Measurements from ENCODE around the gene SMIM10. TPM values are rescaled to one million over a fixed set of nuclear protein-coding genes. Genes with fewer than 3 reads are reported as not detected.
"Not testable (repeated sequence)": the region's sequence is repeated elsewhere in the genome, so short reads cannot be mapped to it uniquely, and the experiment has no call there.

SMIM10 gene
- polyA plus RNA-seq (2013): 0.78 and 1.0 TPM in 2 replicates

GRCh38 chrX:134990801-134991481 lies at the start of gene SMIM10:
TSS of gene SMIM10 (plus strand) at chrX:134990991. CDS start at chrX:134991096, 105 bp downstream.
- peak within 1 kb of the TSS; percentile 70 for H3K4me3 ChIP-seq (ENCODE audit: low read depth, low read length)
- no peaks in the 10 kb centered on the region for H3K9me3 ChIP-seq (ENCODE audit: insufficient read depth, low read depth, low read length)
- WGBS (ENCODE audit: extremely low coverage, insufficient coverage, insufficient read length): no CpG with 5 or more reads among the region's 45 CpGs
- H2BK5ac ChIP-seq (ENCODE audit: low read depth, low read length, poor library complexity): no peak within 1 kb of the TSS
- H3K4me2 ChIP-seq (ENCODE audit: low read length): peak within 1 kb of the TSS; percentile 67
- peak; percentile 74 to 81 for DNase-seq
- no peak within 1 kb of the TSS for H2AK5ac ChIP-seq (ENCODE audit: low read length)
- no peak within 1 kb of the TSS for H3K4ac ChIP-seq (ENCODE audit: low read depth, low read length)
- H3K27ac ChIP-seq (ENCODE audit: low read depth, low read length): no peak within 1 kb of the TSS
- H3K4me1 ChIP-seq (ENCODE audit: control insufficient read depth in 1 of 2, insufficient read depth in 2 of 2, low read length in 2 of 2): no peaks in the 10 kb centered on the region
- peak within 1 kb of the TSS; percentile 16 for H4K12ac ChIP-seq (ENCODE audit: low read depth, low read length)
- H4K8ac ChIP-seq (ENCODE audit: low read depth, low read length): peak within 1 kb of the TSS; percentile 30
- no peak within 1 kb of the TSS for H3K9ac ChIP-seq (ENCODE audit: low read length)
- no peaks in the 10 kb centered on the region for H3K27me3 ChIP-seq (ENCODE audit: insufficient read depth, low read length)
- H2BK120ac ChIP-seq (ENCODE audit: insufficient read depth, low read length, poor library complexity): peak within 1 kb of the TSS; percentile 15
- H3K79me1 ChIP-seq (ENCODE audit: low read length): peaks cover 2% of the 10 kb centered on the region
- H3K36me3 ChIP-seq (ENCODE audit: control insufficient read depth in 1 of 2, insufficient read depth in 2 of 2, low read length in 2 of 2): no peaks in the 10 kb centered on the region
- H4K91ac ChIP-seq (ENCODE audit: low read depth, low read length): peak within 1 kb of the TSS; percentile 32
- no peak within 1 kb of the TSS for H3K23ac ChIP-seq (ENCODE audit: low read length)
- no peak within 1 kb of the TSS for H2AFZ ChIP-seq (ENCODE audit: insufficient read depth, low read length, poor library complexity)
- no peak within 1 kb of the TSS for H3K14ac ChIP-seq (ENCODE audit: low read length)
- no peak within 1 kb of the TSS for H2BK12ac ChIP-seq (ENCODE audit: low read length)
- no peak within 1 kb of the TSS for H3K18ac ChIP-seq (ENCODE audit: low read length)
- no peaks in the 10 kb centered on the region for H3K79me2 ChIP-seq (ENCODE audit: control insufficient read depth, insufficient read depth, low read length, poor library complexity)

DNA sequence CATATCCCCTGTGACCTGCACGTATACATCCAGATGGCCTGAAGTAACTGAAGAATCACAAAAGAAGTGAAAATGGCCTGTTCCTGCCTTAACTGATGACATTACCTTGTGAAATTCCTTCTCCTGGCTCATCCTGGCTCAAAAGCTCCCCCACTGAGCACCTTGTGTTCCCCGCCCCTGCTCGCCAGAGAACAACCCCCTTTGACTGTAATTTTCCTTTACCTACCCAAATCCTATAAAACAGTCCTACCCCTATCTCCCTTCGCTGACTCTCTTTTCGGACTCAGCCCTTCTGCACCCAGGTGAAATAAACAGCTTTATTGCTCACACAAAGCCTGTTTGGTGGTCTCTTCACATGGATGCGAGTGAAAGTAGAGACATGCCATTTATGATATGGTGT lies 44.4 kb upstream of the SMIM10 start:
- H3K4me3 ChIP-seq (ENCODE audit: low read depth, low read length); H3K79me1 ChIP-seq (ENCODE audit: low read length); H3K79me2 ChIP-seq (ENCODE audit: control insufficient read depth, insufficient read depth, low read length, poor library complexity); H2BK12ac ChIP-seq (ENCODE audit: low read length); H3K18ac ChIP-seq (ENCODE audit: low read length); H3K9ac ChIP-seq (ENCODE audit: low read length); H3K4me2 ChIP-seq (ENCODE audit: low read length); H3K23ac ChIP-seq (ENCODE audit: low read length); H2BK120ac ChIP-seq (ENCODE audit: insufficient read depth, low read length, poor library complexity); H2BK5ac ChIP-seq (ENCODE audit: low read depth, low read length, poor library complexity); DNase-seq; H3K27ac ChIP-seq (ENCODE audit: low read depth, low read length); H3K36me3 ChIP-seq (ENCODE audit: control insufficient read depth in 1 of 2, insufficient read depth in 2 of 2, low read length in 2 of 2); H4K91ac ChIP-seq (ENCODE audit: low read depth, low read length); H3K9me3 ChIP-seq (ENCODE audit: insufficient read depth, low read depth, low read length); H4K8ac ChIP-seq (ENCODE audit: low read depth, low read length); H2AK5ac ChIP-seq (ENCODE audit: low read length); H3K4ac ChIP-seq (ENCODE audit: low read depth, low read length); H3K4me1 ChIP-seq (ENCODE audit: control insufficient read depth in 1 of 2, insufficient read depth in 2 of 2, low read length in 2 of 2); H4K12ac ChIP-seq (ENCODE audit: low read depth, low read length); H2AFZ ChIP-seq (ENCODE audit: insufficient read depth, low read length, poor library complexity); H3K14ac ChIP-seq (ENCODE audit: low read length); H3K27me3 ChIP-seq (ENCODE audit: insufficient read depth, low read length): not testable (repeated sequence)
- WGBS (ENCODE audit: extremely low coverage, insufficient coverage, insufficient read length): no CpG with 5 or more reads among the region's 6 CpGs

DNA sequence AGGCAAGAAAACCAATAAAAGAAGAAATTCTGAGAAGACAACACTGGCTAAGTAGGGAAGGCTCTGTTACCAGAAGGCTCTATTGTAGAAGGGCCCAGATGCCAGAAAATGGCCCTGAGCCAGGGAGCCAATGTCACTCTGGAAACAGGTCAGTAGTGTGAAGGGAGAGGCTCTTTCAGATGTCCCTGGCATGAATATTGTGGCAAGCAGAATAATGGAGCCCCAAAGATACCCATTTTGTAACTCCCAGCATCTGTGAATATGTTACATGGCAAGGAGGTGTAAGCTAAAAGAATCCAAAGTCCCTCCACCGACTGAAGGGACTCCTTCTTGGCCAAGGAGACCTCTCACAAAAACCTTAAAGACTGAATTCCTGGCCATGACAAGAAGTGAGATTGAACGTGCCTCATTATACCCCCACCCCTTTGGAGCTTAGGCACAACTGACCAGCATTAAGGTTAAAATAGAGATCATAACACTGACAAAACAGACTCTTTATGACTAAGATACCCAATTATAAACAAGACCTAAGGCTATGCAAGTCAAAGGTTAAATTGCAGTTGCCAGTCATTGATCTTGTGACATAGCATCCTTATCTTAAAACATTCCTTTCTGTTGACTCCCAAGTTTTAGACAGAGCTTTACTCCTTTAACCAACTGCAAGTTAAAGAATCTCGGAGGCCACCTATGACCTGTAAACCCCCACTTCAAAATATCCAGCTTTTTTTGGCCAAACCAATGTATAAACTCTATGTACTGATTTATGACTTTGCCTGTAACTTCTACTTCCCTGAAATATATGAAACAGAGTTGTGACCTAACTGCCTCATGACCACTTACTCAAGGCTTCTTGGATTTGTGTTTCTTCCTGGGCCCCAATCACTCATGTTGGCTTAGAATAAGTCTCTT lies 42.2 kb upstream of the SMIM10 start:
- Histone ChIP-seq H2BK5ac (ENCODE audit: low read depth, low read length, poor library complexity) (peak overlapping the region; percentile 52), H3K36me3 (ENCODE audit: control insufficient read depth in 1 of 2, insufficient read depth in 2 of 2, low read length in 2 of 2) (no peaks in the 10 kb centered on the region), H3K18ac (ENCODE audit: low read length) (no peak overlapping the region), H3K14ac (ENCODE audit: low read length) (no peak overlapping the region), H2AFZ (ENCODE audit: insufficient read depth, low read length, poor library complexity) (no peak overlapping the region), H3K9me3 (ENCODE audit: insufficient read depth, low read depth, low read length) (no peaks in the 10 kb centered on the region), H3K4ac (ENCODE audit: low read depth, low read length) (peak overlapping the region; percentile 33), H3K27ac (ENCODE audit: low read depth, low read length) (peak overlapping the region; percentile 88), H3K27me3 (ENCODE audit: insufficient read depth, low read length) (no peaks in the 10 kb centered on the region), H4K12ac (ENCODE audit: low read depth, low read length) (no peak overlapping the region), H3K79me2 (ENCODE audit: control insufficient read depth, insufficient read depth, low read length, poor library complexity) (no peaks in the 10 kb centered on the region), H2BK12ac (ENCODE audit: low read length) (peak overlapping the region; percentile 65), H3K23ac (ENCODE audit: low read length) (no peak overlapping the region), H2AK5ac (ENCODE audit: low read length) (no peak overlapping the region), H3K79me1 (ENCODE audit: low read length) (peaks cover 9% of the 10 kb centered on the region), H4K91ac (ENCODE audit: low read depth, low read length) (peak overlapping the region; percentile 85), H3K4me2 (ENCODE audit: low read length) (no peak overlapping the region), H2BK120ac (ENCODE audit: insufficient read depth, low read length, poor library complexity) (peak overlapping the region; percentile 87), H4K8ac (ENCODE audit: low read depth, low read length) (no peak overlapping the region), H3K4me1 (ENCODE audit: control insufficient read depth in 1 of 2, insufficient read depth in 2 of 2, low read length in 2 of 2) (peaks cover 0 to 5% of the 10 kb centered on the region in 2 experiments), H3K9ac (ENCODE audit: low read length) (no peak overlapping the region), H3K4me3 (ENCODE audit: low read depth, low read length) (no peak overlapping the region)
- peak; percentile 42 to 87 for DNase-seq
- WGBS (ENCODE audit: extremely low coverage, insufficient coverage, insufficient read length): no CpG with 5 or more reads among the region's 3 CpGs

GRCh38 chrX:134949271-134949670 lies 41.5 kb upstream of the SMIM10 start:
- no peak overlapping the region for H2AFZ ChIP-seq (ENCODE audit: insufficient read depth, low read length, poor library complexity)
- no peak overlapping the region for H3K4me2 ChIP-seq (ENCODE audit: low read length)
- H3K27me3 ChIP-seq (ENCODE audit: insufficient read depth, low read length): no peaks in the 10 kb centered on the region
- no peak overlapping the region for H2AK5ac ChIP-seq (ENCODE audit: low read length)
- H3K14ac ChIP-seq (ENCODE audit: low read length): no peak overlapping the region
- H3K4me3 ChIP-seq (ENCODE audit: low read depth, low read length): no peak overlapping the region
- no peak overlapping the region for H3K23ac ChIP-seq (ENCODE audit: low read length)
- no peaks in the 10 kb centered on the region for H3K79me2 ChIP-seq (ENCODE audit: control insufficient read depth, insufficient read depth, low read length, poor library complexity)
- no peak overlapping the region for H3K4ac ChIP-seq (ENCODE audit: low read depth, low read length)
- H4K12ac ChIP-seq (ENCODE audit: low read depth, low read length): no peak overlapping the region
- H2BK120ac ChIP-seq (ENCODE audit: insufficient read depth, low read length, poor library complexity): peak overlapping the region; percentile 43
- peaks cover 0 to 5% of the 10 kb centered on the region in 2 experiments for H3K4me1 ChIP-seq (ENCODE audit: control insufficient read depth in 1 of 2, insufficient read depth in 2 of 2, low read length in 2 of 2)
- H3K9ac ChIP-seq (ENCODE audit: low read length): no peak overlapping the region
- H2BK5ac ChIP-seq (ENCODE audit: low read depth, low read length, poor library complexity): no peak overlapping the region
- H2BK12ac ChIP-seq (ENCODE audit: low read length): no peak overlapping the region
- peaks cover 9% of the 10 kb centered on the region for H3K79me1 ChIP-seq (ENCODE audit: low read length)
- no peaks in the 10 kb centered on the region for H3K36me3 ChIP-seq (ENCODE audit: control insufficient read depth in 1 of 2, insufficient read depth in 2 of 2, low read length in 2 of 2)
- no peaks in the 10 kb centered on the region for H3K9me3 ChIP-seq (ENCODE audit: insufficient read depth, low read depth, low read length)
- no peak overlapping the region for H4K91ac ChIP-seq (ENCODE audit: low read depth, low read length)
- no CpG with 5 or more reads among the region's 3 CpGs for WGBS (ENCODE audit: extremely low coverage, insufficient coverage, insufficient read length)
- DNase-seq: peak in 1 of 2 donors; percentile 43
- H4K8ac ChIP-seq (ENCODE audit: low read depth, low read length): no peak overlapping the region
- no peak overlapping the region for H3K18ac ChIP-seq (ENCODE audit: low read length)
- H3K27ac ChIP-seq (ENCODE audit: low read depth, low read length): peak overlapping the region; percentile 88

Data from trophoblast cell (in vitro differentiated cells and primary cell).